Measurements from ENCODE around the gene RCN2.

The RCN2 gene

DNA sequence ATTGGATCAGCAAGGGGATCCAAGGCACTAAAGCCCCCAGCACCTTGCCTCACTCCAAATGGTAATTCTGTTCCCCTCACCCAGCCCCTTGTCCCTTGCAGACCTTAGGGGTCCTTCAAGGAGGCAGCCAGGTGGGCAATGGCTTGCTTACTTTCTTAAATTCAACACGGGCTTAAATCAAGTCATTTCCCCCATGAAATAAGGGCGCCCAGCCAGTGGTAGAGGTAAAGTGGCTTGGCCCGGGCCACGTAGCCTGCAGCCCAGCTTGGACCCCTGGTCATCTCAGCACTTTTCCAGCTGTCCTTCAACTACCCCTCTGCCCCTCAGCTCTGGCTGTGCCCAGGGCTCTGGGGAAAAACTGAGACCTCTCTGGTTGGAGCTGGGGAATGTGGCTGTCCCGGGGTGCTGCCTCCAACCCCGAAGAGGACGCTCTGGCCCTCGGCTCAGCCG, 64.6 kb downstream of the RCN2 start:
- no peak for DNase-seq

- no peak for DNase-seq
These were observed 65.2 kb downstream of the RCN2 start for GRCh38 chr15:76996526-76997401.

GRCh38 chr15:76998663-76999285, 67.2 kb downstream of the RCN2 start:
- no peak for DNase-seq

DNA sequence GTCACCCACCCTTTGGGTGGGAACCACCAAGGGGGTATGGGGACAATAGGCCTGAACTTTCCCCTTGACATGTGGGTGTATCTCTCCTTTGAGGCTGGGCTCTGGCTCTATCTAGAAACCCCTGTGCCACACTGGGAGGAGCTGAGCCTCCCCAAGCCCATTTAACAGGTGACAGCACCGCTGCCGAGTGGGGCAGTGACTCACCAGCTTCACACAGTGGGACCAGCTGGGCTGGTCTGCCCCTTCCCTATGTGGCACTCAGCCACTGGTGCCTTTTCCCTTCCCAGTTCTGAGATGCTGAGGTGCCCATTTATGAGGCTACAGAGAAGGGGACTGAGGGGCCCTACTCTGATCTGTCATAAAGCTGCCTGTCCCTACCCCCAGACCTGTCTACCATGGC, 68.4 kb downstream of the RCN2 start:
- DNase-seq: no peak

- no peak for DNase-seq
These were observed 69.8 kb downstream of the RCN2 start for GRCh38 chr15:77001351-77001750.

GRCh38 chr15:77001966-77002365, 70.4 kb downstream of the RCN2 start:
- DNase-seq: no peak

GRCh38 chr15:77002436-77002835, 70.9 kb downstream of the RCN2 start:
- DNase-seq: no peak

- no peak for DNase-seq
These were observed 71.7 kb downstream of the RCN2 start for GRCh38 chr15:77002954-77003912.

All from cortex of kidney (tissue), 1 donor.